ENCODE measurements around the gene HECTD1.

GRCh38 chr14:31122098-31122611 is 85.4 kb downstream of the HECTD1 start:
- TF ChIP-seq CTCF (IDR thresholded peaks at IDR 0.05; ENCODE audit: insufficient read depth, low read depth, low read length) (no peak), EZH2 (IDR thresholded peaks at IDR 0.05; ENCODE audit: insufficient read depth, low read length) (no peak)
